GM19324 (cell line): ENCODE results near the gene CERK.
A peak's percentile ranks its signal among the peaks of the same experiment; 100 is the strongest.

Experiments
- ATAC-seq: cut with Tn5 transposase; IDR thresholded peaks from one replicate; pipeline ENCODE4 v1.9.1; 2021; ENCODE audit warnings: mild to moderate bottlenecking, moderate library complexity; ENCODE audit not compliant: unreplicated experiment, low FRiP score

CERK gene

DNA sequence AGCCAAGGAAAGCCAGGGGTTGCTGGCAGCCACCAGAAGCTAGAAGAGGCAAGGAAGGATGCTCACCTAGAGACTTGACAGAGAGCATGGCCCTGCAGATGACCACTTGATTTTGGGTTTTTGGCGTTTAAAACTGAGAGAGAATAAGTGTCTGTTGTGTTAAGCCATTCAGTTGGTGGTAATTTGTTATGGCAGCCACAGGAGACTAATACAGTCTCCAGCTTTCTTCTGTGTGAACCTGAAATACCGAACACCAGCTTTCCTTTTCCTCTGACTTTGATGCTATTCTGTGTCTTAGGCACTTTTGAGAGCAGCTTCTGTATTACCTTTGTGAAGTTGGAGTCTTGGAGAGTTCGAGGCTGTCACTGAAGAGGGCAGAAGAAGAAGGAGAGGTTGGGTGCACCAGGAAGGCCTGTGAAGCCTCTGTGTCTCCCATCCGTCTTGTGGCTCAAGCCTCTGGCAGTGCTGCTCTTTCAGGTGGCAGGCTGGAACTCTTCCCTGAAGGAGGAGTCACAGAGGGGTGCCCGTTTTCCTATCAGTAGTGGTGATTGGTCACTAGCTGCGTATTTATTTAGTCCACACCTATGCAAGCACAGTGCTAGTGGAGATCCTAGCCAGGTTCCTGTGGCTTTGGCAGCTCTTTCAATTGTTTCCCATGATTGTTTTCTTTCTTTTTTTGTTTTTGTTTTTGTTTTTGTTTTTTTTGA is 26.9 kb upstream of the CERK start:
- ATAC-seq, result no peak

DNA sequence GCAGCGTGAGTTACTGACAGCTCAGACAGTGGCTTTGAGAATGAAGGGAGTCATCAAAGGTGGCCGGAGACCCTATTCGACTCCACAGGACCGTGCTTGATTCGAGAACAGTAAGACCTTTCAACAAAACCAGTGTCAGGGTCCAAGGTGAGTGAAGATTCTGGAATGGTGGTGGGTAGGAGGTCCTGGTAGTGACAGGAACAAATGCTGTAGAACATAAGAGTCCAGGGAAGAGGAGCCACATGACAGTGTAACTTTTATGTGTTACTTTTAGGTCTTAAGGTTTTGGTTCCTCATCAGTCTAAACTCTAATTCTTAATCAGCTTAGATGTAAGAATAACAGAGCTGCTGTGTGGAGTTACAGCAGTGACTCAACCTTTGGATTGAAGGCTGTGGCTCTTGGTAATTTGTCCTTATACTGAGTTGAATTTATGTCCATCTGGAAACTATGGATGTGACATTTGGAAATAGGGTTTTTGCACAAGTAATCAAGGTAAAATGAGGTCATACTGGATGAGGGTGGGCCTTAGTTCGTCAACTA is 26.2 kb upstream of the CERK start:
- ATAC-seq, result no peak

DNA sequence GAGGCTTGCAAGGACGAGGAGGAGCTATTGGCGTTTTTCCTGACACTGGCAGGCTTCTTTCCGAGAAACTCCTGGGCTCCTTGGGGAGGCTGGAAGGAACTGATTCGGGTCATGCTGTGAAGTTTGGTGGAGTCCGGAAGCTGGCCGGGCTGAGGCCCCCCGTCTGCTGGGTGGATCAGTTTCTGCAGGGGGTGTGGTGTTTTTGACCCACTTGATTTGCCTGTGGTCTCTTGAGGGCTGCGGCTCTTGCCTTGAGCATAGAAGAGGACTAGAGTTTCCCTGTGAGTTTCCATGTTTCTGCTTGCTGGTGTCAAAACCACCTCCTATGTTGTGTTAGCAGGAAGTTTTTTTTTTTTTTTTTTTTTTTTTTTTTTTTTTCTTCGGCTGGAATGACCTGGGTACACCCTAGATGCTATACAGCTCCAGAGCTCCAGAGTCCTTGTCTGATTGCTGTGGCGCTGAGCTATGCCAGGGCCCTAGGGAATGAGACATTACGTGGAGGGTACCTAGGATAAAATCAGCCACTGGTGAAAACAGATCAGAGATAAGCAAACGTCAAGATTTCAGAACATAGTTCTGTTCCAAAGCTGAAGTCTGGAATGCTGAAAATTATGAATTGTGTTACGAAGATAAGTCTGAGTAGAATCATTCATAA is 25.1 kb upstream of the CERK start:
- ATAC-seq, result peak; percentile 58

DNA sequence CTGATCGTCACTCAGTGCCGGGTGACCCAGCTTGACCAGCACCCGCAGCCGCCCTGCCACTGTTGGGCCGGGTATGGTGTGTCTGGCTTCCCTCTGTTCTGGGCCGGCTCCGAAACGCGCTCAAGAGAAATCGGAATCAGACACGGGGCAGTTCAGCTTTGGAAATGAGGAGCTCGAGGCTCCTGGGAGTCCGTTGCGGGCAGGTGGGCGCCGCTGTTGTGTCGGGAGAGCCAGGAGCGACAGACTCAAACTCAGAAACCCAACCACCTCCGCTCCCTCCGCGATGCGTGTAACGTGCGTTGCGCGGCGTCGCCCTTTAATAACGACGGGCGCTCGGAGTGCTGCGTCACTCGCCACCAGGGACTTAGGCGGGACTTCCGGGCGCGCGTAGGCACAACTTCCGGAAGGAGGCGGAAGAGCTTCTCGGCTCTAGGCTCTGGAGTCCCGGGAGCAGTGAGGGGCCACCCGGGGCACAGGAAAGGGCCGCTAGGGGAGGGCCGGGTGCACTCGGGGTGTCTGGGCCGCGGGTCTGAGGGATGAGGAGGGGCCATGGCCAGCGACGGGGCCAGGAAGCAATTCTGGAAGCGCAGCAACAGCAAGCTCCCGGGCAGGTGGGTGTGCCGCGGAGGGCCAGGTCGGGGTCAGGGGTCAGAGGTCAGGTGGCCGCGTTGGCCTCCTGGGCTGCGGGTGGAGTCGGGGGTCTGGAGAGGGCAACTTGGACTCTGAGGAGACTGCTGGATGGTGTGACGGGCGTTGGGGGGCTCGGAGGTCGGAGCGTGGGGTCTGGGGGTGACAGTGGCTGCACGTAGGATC is 24.4 kb upstream of the CERK start, which contains the start of gene TBC1D22A:
Gene TBC1D22A, plus strand, starts transcription at position 413 of the 813 bp plus-strand sequence. Its CDS starts 137 bp downstream, at position 550.
- ATAC-seq, result peak; percentile 80

DNA sequence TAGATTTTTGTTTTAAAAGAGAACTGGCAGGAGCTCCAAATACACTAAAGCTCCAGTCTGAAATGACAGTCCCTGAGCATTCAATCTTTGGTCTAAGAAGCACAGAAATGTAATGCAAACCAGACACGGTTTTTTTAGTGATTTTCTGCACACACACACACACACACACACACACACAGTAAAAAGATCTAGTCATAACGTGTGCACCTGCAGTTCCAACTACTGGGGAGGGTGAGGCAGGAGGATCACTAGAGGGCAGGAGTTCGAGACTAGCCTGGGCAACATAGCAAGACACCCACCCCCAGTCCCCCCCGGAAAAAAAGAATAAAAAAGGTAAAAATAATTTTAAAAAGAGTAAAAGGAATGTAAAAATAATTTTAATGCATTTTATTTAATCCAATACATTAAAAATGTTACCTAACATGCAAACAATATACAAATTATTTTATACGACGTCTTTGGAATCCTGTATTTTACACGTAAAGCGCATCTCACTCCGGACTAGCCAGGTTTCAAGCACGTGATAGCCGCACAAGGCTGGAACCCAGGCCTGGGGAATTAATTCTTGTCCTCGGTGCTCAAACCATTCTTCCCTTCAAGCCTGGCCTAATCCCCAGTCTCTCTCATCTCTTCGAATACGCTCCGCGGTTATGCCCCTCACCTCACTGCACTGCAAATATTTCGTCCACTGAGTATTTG is 23.6 kb upstream of the CERK start:
- ATAC-seq, result no peak

DNA sequence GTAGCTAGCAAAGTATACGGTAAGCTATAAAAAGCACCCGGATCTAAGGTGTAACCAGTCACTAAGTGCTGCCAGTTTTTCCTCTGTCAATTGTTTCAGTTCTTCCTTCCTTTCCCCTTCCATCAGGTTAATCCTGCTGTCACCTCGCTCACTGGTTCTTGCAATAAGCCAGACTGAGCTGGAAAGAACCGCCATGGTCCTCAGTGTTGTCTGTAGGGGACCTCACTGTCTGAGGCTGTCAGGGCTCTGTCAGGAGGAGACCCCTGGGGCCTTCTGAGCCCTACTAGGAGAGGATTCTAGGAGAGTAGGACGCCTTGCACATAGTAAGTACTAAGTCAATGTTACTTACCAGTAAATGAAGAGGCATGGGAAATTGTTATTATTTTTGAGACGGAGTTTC is 23.0 kb upstream of the CERK start:
- no peak for ATAC-seq

DNA sequence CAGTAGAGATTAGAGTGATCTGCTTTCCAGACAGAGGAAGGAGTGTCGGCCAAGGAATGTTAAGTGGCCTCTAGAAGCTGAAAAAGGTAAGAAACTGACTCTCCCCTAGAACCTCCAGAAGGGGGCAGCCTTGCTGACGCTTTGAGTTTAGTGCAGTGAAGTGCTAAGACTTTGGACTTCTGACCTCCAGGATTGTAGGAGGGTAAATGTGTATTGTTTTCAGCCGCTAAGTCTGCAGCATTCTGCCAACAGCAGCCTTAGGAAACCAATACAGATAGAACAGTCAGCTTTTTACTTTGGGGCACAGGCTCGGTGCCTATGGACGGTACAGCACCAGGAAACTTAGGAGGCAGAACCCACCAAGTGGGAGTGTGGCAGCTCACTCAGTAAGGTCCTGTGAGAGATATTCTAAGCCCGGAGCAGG is 20.8 kb upstream of the CERK start:
- no peak for ATAC-seq

DNA sequence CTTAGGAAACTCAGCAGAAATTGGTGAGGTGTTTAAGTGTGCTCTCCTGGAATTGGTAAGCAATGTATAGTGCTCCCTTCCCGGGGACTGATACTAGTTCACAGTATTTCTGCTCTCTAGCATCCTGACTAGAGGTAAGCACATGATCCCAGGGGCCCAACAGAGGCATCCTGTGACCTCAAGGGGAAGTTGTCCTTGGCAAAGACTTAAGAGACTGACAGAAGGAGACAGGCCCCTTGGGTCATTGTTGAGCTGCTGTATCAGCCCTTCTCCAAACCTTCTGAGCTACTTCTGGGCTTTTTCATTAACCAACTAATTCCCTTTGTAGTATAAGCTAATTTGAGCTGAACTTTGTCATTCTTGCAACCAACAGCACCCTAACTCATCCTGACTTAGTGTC is 20.1 kb upstream of the CERK start:
- ATAC-seq, result no peak

DNA sequence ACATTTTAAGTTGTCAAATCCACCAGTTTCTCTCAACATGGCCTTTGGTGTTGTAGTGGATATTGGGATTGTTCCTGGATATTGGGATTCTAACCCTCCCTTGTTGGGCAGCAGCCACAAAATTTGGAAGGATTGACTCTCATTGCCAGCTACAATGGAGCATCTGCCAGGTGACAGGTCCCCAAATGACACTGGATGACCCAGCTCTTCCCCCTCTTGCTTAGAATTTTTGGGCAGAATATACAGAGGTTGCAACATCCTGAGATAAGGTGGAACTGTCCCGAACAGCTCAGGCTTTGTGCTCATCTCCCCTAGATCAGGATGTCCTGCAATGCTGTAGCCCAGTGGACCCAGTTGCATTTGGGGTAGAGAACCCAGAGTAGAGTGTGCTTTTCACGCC is 19.1 kb upstream of the CERK start:
- no peak for ATAC-seq

DNA sequence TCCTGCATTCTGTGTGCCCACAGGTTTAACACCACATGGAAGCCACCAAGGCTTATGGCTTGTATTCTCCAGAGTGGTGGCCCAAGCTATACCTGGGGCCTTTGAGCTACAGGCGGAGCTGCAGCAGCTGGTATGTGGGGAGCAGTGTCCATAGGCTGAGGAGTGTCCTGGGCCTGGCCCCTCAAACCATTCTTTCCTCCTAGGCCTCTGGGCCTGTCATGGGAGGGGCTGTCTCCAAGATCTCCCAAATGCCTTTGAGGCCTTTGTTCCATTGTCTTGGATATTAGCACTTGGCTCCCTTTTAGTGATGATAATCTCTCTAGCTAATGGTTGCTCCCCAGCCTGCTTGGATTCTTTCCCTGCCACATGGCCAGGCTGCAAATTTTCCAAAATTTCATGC is 18.0 kb upstream of the CERK start:
- no peak for ATAC-seq

DNA sequence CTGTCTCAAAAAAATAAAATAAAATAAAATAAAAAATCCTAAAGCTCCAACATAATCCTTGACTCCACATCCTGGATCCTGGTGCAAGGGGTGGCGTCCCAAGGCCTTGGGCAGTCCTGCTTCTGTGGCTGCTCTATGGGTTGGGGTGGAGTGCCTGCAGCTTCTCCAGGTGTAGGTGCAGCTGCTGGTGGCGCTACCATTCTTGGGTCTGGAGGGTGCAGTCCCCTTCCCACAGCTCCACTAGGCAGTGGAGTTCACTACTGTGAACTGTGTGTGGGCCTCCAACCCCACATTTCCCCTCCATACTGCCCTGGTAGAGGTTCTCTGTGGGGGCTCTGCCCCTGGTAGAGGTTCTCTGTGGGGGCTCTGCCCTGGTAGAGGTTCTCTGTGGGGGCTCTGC is 17.5 kb upstream of the CERK start:
- ATAC-seq, result no peak

DNA sequence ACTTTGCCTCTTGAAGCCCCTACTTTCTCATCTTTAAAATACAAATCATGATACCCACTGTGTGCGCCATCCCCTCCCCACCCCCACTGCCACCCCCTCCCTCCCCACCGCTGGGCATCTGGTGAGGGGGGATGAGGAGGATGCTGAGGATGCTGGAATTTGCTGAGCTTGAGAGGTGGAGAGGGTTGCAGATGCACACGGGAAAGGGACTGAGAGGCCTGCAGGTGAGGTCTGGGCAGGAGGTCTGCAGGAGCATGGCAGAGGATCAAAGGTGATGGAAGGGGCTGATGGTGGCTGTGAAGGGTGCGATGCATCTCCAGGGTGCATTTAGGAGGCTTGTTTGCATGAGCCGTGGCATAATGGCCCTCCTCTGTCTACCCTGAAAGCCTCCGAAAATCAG is 16.8 kb upstream of the CERK start:
- ATAC-seq, result no peak

DNA sequence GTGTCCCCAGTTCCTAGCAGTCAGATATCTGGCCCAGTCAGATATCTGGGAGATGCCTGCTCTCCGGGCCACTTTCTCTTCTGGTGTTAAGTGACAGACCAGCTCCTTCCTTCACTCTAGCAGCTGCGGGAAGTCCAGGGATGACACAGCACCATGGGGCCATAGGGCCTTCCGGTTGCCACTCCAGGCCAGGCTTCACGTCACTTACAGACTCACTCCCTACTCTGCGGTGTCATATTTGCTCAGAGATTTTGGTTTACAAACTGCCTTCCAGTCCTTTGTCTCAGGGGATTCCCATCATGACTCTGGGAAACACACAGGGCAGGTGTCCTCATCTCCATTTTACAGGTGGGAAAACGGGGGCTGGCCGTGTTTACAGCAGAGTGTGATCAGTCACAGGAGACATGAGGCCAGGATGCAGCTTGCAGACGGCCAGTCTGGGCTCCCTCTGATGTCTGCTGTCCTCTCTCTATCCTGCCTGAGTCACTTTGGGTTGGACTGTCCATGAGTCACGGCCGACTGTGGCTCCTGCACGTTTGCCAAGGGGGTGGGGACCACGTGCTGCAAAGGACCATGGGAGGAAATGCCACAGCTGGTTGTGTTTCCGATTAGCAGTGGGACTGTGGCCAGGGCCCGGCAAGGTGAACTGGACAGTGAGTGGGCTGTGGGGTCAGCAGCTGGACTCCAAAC is 16.2 kb upstream of the CERK start:
- ATAC-seq, result no peak

DNA sequence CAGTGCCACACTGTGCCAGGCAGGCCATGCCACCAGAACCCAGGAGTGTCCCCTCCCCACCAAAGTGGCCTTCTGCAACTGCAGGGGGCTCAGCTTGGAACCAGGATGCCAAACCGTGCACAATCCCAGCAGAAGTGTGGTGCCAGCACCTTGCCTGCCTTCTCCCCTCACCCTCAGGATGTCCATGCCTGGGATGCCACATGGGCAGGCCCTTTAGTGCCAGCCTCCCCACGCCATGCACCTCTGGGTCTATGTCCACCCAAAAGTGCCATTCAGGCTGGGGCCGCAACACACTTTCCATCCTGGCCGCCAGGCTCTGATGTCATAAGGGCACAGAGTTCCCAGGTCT is 15.7 kb upstream of the CERK start:
- ATAC-seq, result no peak

DNA sequence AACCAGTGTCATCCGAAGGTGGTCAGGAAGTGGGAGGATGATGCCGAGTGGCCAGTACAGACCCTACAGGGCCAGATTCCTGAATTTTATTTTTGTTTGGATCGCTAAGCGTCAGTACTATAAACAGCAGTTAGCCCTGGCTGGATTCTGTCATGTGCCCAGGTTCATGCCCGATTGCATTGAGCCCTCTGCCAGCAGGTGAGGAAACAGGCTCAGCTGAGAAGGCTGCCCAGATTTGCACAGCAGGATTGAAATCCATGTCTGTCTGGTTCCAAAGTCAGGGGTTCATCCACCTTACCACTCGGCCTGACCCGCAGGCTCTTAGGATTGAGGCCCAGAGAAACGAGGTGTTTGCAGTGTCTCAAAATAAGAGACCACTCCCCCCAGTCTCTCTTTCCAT is 15.3 kb upstream of the CERK start:
- no peak for ATAC-seq

DNA sequence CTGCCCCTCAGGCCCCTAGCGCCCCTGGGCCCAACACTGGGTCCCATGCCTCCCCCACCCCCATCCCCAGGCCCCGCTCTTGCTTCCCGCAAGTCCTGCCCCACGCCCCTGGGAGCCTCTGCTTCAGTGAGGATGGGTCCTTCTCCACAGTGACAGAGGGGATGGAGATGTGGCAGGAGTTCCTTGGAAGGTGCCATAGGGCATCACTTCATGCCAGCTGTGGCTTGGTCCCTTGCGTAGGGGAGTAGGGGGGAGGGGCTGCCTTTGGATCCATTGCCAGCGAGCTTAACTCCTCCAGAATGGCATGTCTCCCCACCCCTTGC is 14.9 kb upstream of the CERK start:
- no peak for ATAC-seq

DNA sequence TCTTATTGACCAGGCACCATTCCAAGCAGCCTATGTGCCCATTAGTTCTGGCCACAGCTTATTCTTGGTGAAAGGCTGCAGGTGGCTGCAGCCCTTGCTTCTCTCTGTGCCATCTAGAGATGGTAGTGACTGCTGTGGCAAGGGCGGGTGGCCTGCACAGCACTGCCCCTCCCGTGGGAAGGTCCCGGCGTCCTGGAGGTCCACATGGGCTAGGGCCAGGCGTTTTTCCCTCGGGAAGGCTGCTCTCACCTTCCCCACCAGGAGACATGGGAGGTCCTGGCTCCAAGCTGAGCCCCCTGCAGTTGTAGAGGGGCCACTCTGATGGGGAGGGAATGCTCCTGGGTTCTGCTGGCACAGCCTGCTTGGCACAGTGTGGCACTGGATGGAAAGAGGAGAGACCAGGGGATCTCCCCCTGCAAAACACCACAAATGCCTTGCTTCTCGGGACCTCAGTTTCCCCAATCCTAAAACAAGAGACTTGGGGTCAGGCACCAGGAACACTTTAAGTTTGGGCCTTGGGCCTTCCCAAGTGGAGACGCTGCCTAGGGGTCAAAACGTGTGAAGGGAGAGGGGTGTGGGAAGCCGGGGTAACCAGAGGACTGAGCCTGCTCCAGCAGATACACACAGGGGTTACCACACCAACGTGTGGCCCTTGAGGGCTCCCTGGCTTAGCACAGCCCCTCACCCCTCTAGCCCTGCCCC is 14.4 kb upstream of the CERK start:
- ATAC-seq, result no peak

DNA sequence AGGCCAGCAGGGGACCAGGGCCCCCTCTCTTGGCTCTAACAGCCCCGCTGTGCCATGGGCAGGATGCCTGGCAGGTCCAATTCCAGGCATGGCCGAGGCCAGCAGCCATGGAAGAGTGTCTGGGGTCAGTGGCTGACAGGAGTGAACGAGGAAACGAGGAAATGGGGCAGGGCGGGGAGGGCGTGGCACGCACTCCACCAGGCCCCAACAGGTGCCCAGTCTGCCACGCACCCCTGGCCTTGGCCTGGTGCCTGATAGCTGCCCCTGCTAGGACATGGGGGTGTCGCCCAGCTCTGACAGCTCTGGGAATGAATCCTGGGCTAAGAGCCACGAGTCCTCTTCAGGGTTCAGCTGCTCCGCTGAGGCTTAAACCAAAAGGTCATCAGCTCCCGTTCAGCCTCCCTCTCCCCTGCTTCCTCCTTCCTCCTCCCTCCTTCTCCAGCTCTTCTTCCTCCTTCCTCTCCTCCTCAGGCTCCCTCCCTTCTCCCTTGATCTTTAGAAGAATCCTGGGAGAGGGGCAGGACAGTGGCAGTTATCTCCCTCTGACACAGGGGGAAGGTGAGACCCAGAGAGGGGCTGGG is 12.9 kb upstream of the CERK start:
- ATAC-seq, result no peak

DNA sequence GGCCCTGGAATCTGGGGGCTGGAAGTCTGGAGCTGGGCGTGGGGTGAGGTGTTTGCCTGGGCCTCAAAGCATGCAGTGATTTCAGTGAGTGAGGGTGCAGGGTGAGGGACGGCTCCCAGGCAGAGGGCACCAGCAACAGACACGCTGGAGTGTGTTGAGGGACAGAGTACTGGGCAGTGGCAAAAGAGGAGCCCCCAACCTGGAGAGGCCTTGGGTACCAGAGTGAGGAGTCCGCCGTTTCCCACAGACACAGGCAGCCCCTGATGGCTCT is 12.4 kb upstream of the CERK start:
- ATAC-seq, result no peak
